PC-3 (cell line): Measurements from ENCODE around the gene OPRM1.

Source experiments
- CTCF ChIP-seq: fragments of 300-600 bp; sonication (generic); conservative IDR thresholded peaks from 2 replicates; pipeline ENCODE4 v1.5.1; 2017; ENCODE audit warnings: antibody characterized with exemption, low read depth, mild to moderate bottlenecking, low read length
- EZH2 ChIP-seq: fragments of 300-600 bp; sonication (generic); IDR thresholded peaks from one replicate; pipeline ENCODE4 v1.6.1; 2017; ENCODE audit warnings: antibody characterized with exemption, mild to moderate bottlenecking, low read length; ENCODE audit not compliant: unreplicated experiment
- EZH2phosphoT487 ChIP-seq: fragments of 300-600 bp; sonication (generic); IDR thresholded peaks from 2 replicates; pipeline ENCODE4 v1.6.1; 2018; ENCODE audit warnings: mild to moderate bottlenecking, antibody characterized with exemption, low read length, borderline replicate concordance

GRCh38 chr6:154234019-154234772 is 195.2 kb downstream of the OPRM1 start:
- TF ChIP-seq CTCF (no peak), EZH2 (no peak), EZH2phosphoT487 (no peak)
